Spleen (tissue), 11 donors: Measurements from ENCODE around the gene CUBN. TPM values are rescaled to one million over a fixed set of nuclear protein-coding genes. Genes with fewer than 3 reads are reported as not detected.

Experiments used
- DNase-seq: peaks from one replicate; pipeline ENCODE4 v3.0.0-alpha.2; 2020
- H3K27ac ChIP-seq, 8 donors: fragments of 200-600 bp; sonication (generic) in 7 of 8; 1 replicate in 4 of 8; 2 replicates in 4 of 8; pipeline versions ENCODE4 v1.5.0 to v1.8.0; 2016 to 2021; ENCODE audit warnings: inconsistent platforms in 4 of 8, mild to moderate bottlenecking in 4 of 8, moderate library complexity in 1 of 8
- H3K27me3 ChIP-seq, 7 donors: fragments of 200-600 bp; sonication (generic) in 6 of 7; replicated peaks in 1 of 7; 1 replicate in 4 of 7; 2 replicates in 3 of 7; pipeline versions ENCODE4 v1.5.0 to v1.8.0; 2016 to 2021; ENCODE audit warnings: inconsistent platforms in 3 of 7, mild to moderate bottlenecking in 1 of 7
- H3K36me3 ChIP-seq, 6 donors: fragments of 200-600 bp; sonication (generic) in 5 of 6; 1 replicate in 4 of 6; 2 replicates in 2 of 6; pipeline versions ENCODE4 v1.5.0 to v1.8.0; 2016 to 2021; ENCODE audit warnings: inconsistent platforms in 2 of 6
- H3K4me1 ChIP-seq, 6 donors: fragments of 200-600 bp; sonication (generic) in 5 of 6; 1 replicate in 3 of 6; 2 replicates in 3 of 6; pipeline versions ENCODE4 v1.5.0 to v1.8.0; 2016 to 2021; ENCODE audit warnings: inconsistent platforms in 3 of 6
- H3K4me3 ChIP-seq, 8 donors: fragments of 200-600 bp; sonication (generic) in 7 of 8; 1 replicate in 4 of 8; 2 replicates in 4 of 8; pipeline versions ENCODE4 v1.5.0 to v1.8.0; 2016 to 2021; ENCODE audit warnings: inconsistent platforms in 4 of 8, mild to moderate bottlenecking in 4 of 8, moderate library complexity in 2 of 8
- H3K9me3 ChIP-seq, 8 donors: fragments of 200-600 bp; sonication (generic) in 7 of 8; 1 replicate in 4 of 8; 2 replicates in 4 of 8; pipeline versions ENCODE4 v1.5.0 to v1.8.0; 2016 to 2021; ENCODE audit warnings: inconsistent platforms in 4 of 8
- CTCF ChIP-seq, 11 experiments: fragments of 200-600 bp in 7 of 11; fragments of 450-650 bp in 4 of 11; sonication (generic) in 4 of 11; IDR thresholded peaks in 8 of 11; conservative IDR thresholded peaks in 3 of 11; 1 replicate in 7 of 11; 2 replicates in 4 of 11; pipeline versions ENCODE4 v1.4.0 to v1.8.0; 2016 to 2021; ENCODE audit warnings: antibody characterized with exemption in 11 of 11, inconsistent platforms in 4 of 11, mild to moderate bottlenecking in 1 of 11
- POLR2A ChIP-seq, 3 donors: fragments of 450-650 bp; IDR thresholded peaks; one replicate each; pipeline ENCODE4 v1.5.1; 2017; ENCODE audit warnings: antibody characterized with exemption in 3 of 3, mild to moderate bottlenecking in 1 of 3
- POLR2AphosphoS5 ChIP-seq, 3 donors: sonication (generic); formaldehyde crosslinking; IDR thresholded peaks; one replicate each; pipeline ENCODE4 v1.5.1; 2017; ENCODE audit warnings: antibody characterized with exemption in 3 of 3
- WGBS, 5 donors: extraction: QIAGEN DNeasy Blood & Tissue Kit in 3 of 5; methylation state at CpG; one replicate each; pipeline versions ENCODE4 v1.1.5 to v1.1.7; 2013 to 2018; 5-methylcytosine and 5-hydroxymethylcytosine counted together
- intact Hi-C: fragments of 100-400 bp; cut with DNase I; formaldehyde crosslinking; loops from one replicate; pipeline ENCODE4 v1.15.0; 2023; ENCODE audit warnings: low total_unique reads
- polyA plus RNA-seq, 3 donors: library from polyadenylated mRNA; stranded (reverse); fragments of 200-250 nt; gene quantifications; one replicate each; pipeline ENCODE4 v1.2.1, GENCODE V29; 2013
- total RNA-seq, 7 donors: library from RNA; depleted of rRNA in 3 of 7; stranded (reverse); fragments of >200 nt in 3 of 7; fragmentation: NEBNext Ultra II Directional in 4 of 7; extraction: Animal tissue kit (Norgen Biotek cat#: 25700) in 4 of 7; gene quantifications; one replicate each; pipeline versions ENCODE4 v1.1.0 to v1.2.1, GENCODE V29; 2016 to 2021
- donor health status: healthy with polysubstance abuse.
- donor health status: DM: no; HTN: no; CAD: no; lungs with moderate emphysema.
- donor health status: DM: no; HTN: no; CAD: no.
- donor health status: Bipolar disorder and iron deficiency.
- donor health status: healthy.
- donor health status: DM: no; HTN: no; CAD: no.
- donor health status: DM: yes; HTN: yes; CAD: no.

The CUBN gene
- total and polyA plus RNA-seq, 10 donors: 0.24 to 12.1 (median 5.4) TPM

GRCh38 chr10:16938952-16939351, 190.7 kb downstream of the CUBN start:
- no peak overlapping the region for H3K27ac ChIP-seq
- intact Hi-C loops: no loop called here
- no peaks in the 10 kb centered on the region for H3K36me3 ChIP-seq
- WGBS, 5 donors: 66 to 75% (median 71%) methylated on average over 3 of the region's 3 CpGs
- H3K4me1 ChIP-seq: no peaks in the 10 kb centered on the region
- no peaks in the 10 kb centered on the region for H3K27me3 ChIP-seq
- no peak for TF ChIP-seq CTCF (IDR thresholded peaks at IDR 0.05 in 8 of 11, conservative IDR thresholded peaks at IDR 0.05 in 3 of 11)
- TF ChIP-seq POLR2AphosphoS5 (IDR thresholded peaks at IDR 0.05): no peak
- no peak for TF ChIP-seq POLR2A (IDR thresholded peaks at IDR 0.05)
- H3K9me3 ChIP-seq: no peaks in the 10 kb centered on the region
- no peak overlapping the region for H3K4me3 ChIP-seq
- DNase-seq: no peak

DNA sequence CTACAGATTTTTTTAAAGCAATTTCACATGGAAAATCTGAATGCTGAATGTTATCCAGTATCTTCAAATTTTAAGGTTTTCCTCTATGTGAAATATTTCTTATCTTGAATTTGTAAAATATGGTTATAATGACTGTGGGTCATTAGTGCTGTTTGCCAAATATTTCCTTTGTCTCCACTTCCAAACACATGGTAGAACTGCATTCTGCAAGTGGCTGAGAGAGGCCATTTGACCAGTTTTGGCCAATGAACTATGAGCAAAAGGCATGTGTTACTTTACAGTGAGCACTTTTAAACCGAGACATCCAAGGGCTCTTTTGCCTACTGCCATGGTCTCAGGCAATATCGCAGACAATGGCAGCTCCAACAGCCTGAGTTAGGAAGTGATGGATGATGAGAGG, 195.2 kb downstream of the CUBN start:
- Histone ChIP-seq H3K9me3 (no peaks in the 10 kb centered on the region), H3K36me3 (no peaks in the 10 kb centered on the region), H3K4me1 (no peaks in the 10 kb centered on the region), H3K4me3 (no peak overlapping the region), H3K27me3 (no peaks in the 10 kb centered on the region), H3K27ac (no peak overlapping the region)
- TF ChIP-seq POLR2AphosphoS5 (IDR thresholded peaks at IDR 0.05): no peak
- TF ChIP-seq CTCF (IDR thresholded peaks at IDR 0.05 in 8 of 11, conservative IDR thresholded peaks at IDR 0.05 in 3 of 11): no peak
- TF ChIP-seq POLR2A (IDR thresholded peaks at IDR 0.05): no peak
- 93 to 97% (median 95%) methylated on average over 2 of the region's 2 CpGs for WGBS, 5 donors
- intact Hi-C loops: no loop called here
- DNase-seq: no peak

GRCh38 chr10:16933783-16934182, 195.8 kb downstream of the CUBN start:
- Histone ChIP-seq H3K4me3 (no peak overlapping the region), H3K27me3 (no peaks in the 10 kb centered on the region), H3K9me3 (no peaks in the 10 kb centered on the region), H3K27ac (no peak overlapping the region), H3K4me1 (no peaks in the 10 kb centered on the region), H3K36me3 (no peaks in the 10 kb centered on the region)
- intact Hi-C loops: no loop called here
- WGBS, 5 donors: 71 to 91% (median 83%) methylated on average over 4 of the region's 4 CpGs
- TF ChIP-seq POLR2AphosphoS5 (IDR thresholded peaks at IDR 0.05) (no peak), POLR2A (IDR thresholded peaks at IDR 0.05) (no peak), CTCF (IDR thresholded peaks at IDR 0.05 in 8 of 11, conservative IDR thresholded peaks at IDR 0.05 in 3 of 11) (no peak)
- DNase-seq: no peak

- H3K4me1 ChIP-seq: no peaks in the 10 kb centered on the region
- no peaks in the 10 kb centered on the region for H3K9me3 ChIP-seq
- DNase-seq: no peak
- TF ChIP-seq CTCF (IDR thresholded peaks at IDR 0.05 in 8 of 11, conservative IDR thresholded peaks at IDR 0.05 in 3 of 11) (no peak), POLR2AphosphoS5 (IDR thresholded peaks at IDR 0.05) (no peak), POLR2A (IDR thresholded peaks at IDR 0.05) (no peak)
- H3K27ac ChIP-seq: no peak overlapping the region
- H3K4me3 ChIP-seq: no peak overlapping the region
- 78 to 94% (median 84%) methylated on average over 5 of the region's 5 CpGs for WGBS, 5 donors
- H3K27me3 ChIP-seq: no peaks in the 10 kb centered on the region
- no peaks in the 10 kb centered on the region for H3K36me3 ChIP-seq
- intact Hi-C loops: no loop called here
Observed at GRCh38 chr10:16931930-16932329, 197.7 kb downstream of the CUBN start.
